ENCODE results near the gene MFSD12.

- TF ChIP-seq CTCF (IDR thresholded peaks at IDR 0.05; ENCODE audit: insufficient read depth, low read length) (no peak), POLR2AphosphoS5 (IDR thresholded peaks at IDR 0.05; ENCODE audit: low read depth) (no peak)
These were observed 23.7 kb downstream of the MFSD12 start for GRCh38 chr19:3533563-3534216.
